ENCODE measurements around the gene ELAVL2.

GRCh38 chr9:23731353-23731752 is 94.7 kb downstream of the ELAVL2 start:
- TF ChIP-seq CTCF (IDR thresholded peaks at IDR 0.05; ENCODE audit: low read depth, low read length), result no peak
- TF ChIP-seq POLR2A (IDR thresholded peaks at IDR 0.05; ENCODE audit: extremely low read depth, insufficient read length), result no peak

All from NB4 (cell line).